Ishikawa (cell line): ENCODE data around the gene COL28A1.

Source experiments
- CEBPB ChIP-seq: IDR thresholded peaks from 2 replicates; pipeline ENCODE4 v1.6.1; 2012
- CREB1 ChIP-seq: IDR thresholded peaks from 2 replicates; pipeline ENCODE4 v1.6.1; 2012; ENCODE audit warnings: low read depth
- EGR1 ChIP-seq: IDR thresholded peaks from 2 replicates; pipeline ENCODE4 v1.6.1; 2012
- EP300 ChIP-seq: IDR thresholded peaks from 2 replicates; pipeline ENCODE4 v1.6.1; 2012; ENCODE audit warnings: borderline replicate concordance
- FOXM1 ChIP-seq: IDR thresholded peaks from 2 replicates; pipeline ENCODE4 v1.6.1; 2012; ENCODE audit warnings: low read depth, borderline replicate concordance
- NFIC ChIP-seq: IDR thresholded peaks from 2 replicates; pipeline ENCODE4 v1.6.1; 2012
- RAD21 ChIP-seq: IDR thresholded peaks from 2 replicates; pipeline ENCODE4 v1.6.1; 2012; ENCODE audit warnings: low read depth
- TAF1 ChIP-seq: IDR thresholded peaks from 2 replicates; pipeline ENCODE4 v1.6.1; 2012; ENCODE audit warnings: low read depth, mild to moderate bottlenecking
- TCF12 ChIP-seq: IDR thresholded peaks from 2 replicates; pipeline ENCODE4 v1.6.1; 2012; ENCODE audit warnings: low read depth
- TEAD4 ChIP-seq: IDR thresholded peaks from 2 replicates; pipeline ENCODE4 v1.6.1; 2012
- YY1 ChIP-seq: IDR thresholded peaks from 2 replicates; pipeline ENCODE4 v1.6.1; 2012; ENCODE audit warnings: low read depth
- ZBTB7A ChIP-seq: IDR thresholded peaks from 2 replicates; pipeline ENCODE4 v1.6.1; 2012; ENCODE audit warnings: low read depth
- TF ChIP-seq, protein P1 (sequence below): IDR thresholded peaks from 2 replicates; pipeline ENCODE4 v1.6.1; 2012
- TF ChIP-seq, protein P2 (sequence below): IDR thresholded peaks from 2 replicates; pipeline ENCODE4 v1.6.1; 2012; ENCODE audit warnings: low read depth, mild to moderate bottlenecking
- TF ChIP-seq, protein P3 (sequence below): IDR thresholded peaks from 2 replicates; pipeline ENCODE4 v1.6.1; 2012

The COL28A1 gene

DNA sequence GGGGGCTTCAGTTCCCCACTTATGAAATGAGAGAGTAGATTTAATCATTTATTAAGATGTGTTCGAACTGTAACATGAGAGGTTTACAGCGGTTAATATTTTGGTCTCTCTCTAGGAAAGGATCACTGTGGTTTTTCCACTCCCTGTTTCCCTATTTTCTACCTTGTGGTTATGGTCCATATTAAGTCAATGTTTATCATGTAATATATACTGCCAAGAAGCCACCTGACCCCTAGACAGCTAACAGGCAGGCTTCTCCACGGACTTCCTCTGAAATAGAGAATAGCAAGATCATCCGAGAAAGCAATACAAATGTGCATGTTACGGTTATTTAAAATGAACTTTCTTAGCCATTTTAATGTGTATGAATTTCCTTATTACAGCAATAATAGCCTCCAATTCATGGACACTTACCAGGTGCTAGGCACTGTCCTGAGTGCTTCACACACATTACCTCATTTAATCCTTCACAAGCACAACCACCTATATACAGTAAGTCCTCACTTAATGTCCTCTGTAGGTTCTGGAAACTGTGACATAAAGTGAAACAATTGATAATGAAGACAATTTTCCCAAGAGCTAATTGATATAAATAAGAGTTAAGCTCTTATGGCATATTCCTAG, 835 bp upstream of the COL28A1 start:
- no peak for TF ChIP-seq EGR1
- TF ChIP-seq FOXM1, result no peak
- TF ChIP-seq, protein P1, sequence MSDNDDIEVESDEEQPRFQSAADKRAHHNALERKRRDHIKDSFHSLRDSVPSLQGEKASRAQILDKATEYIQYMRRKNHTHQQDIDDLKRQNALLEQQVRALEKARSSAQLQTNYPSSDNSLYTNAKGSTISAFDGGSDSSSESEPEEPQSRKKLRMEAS, result no peak
- TF ChIP-seq ZBTB7A, result no peak
- no peak for TF ChIP-seq NFIC
- TF ChIP-seq TEAD4, result no peak
- TF ChIP-seq, protein P2, sequence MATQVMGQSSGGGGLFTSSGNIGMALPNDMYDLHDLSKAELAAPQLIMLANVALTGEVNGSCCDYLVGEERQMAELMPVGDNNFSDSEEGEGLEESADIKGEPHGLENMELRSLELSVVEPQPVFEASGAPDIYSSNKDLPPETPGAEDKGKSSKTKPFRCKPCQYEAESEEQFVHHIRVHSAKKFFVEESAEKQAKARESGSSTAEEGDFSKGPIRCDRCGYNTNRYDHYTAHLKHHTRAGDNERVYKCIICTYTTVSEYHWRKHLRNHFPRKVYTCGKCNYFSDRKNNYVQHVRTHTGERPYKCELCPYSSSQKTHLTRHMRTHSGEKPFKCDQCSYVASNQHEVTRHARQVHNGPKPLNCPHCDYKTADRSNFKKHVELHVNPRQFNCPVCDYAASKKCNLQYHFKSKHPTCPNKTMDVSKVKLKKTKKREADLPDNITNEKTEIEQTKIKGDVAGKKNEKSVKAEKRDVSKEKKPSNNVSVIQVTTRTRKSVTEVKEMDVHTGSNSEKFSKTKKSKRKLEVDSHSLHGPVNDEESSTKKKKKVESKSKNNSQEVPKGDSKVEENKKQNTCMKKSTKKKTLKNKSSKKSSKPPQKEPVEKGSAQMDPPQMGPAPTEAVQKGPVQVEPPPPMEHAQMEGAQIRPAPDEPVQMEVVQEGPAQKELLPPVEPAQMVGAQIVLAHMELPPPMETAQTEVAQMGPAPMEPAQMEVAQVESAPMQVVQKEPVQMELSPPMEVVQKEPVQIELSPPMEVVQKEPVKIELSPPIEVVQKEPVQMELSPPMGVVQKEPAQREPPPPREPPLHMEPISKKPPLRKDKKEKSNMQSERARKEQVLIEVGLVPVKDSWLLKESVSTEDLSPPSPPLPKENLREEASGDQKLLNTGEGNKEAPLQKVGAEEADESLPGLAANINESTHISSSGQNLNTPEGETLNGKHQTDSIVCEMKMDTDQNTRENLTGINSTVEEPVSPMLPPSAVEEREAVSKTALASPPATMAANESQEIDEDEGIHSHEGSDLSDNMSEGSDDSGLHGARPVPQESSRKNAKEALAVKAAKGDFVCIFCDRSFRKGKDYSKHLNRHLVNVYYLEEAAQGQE, result no peak
- no peak for TF ChIP-seq CEBPB
- no peak for TF ChIP-seq RAD21
- TF ChIP-seq TCF12, result no peak
- no peak for TF ChIP-seq YY1
- TF ChIP-seq, protein P3, sequence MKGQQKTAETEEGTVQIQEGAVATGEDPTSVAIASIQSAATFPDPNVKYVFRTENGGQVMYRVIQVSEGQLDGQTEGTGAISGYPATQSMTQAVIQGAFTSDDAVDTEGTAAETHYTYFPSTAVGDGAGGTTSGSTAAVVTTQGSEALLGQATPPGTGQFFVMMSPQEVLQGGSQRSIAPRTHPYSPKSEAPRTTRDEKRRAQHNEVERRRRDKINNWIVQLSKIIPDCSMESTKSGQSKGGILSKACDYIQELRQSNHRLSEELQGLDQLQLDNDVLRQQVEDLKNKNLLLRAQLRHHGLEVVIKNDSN, result no peak

DNA sequence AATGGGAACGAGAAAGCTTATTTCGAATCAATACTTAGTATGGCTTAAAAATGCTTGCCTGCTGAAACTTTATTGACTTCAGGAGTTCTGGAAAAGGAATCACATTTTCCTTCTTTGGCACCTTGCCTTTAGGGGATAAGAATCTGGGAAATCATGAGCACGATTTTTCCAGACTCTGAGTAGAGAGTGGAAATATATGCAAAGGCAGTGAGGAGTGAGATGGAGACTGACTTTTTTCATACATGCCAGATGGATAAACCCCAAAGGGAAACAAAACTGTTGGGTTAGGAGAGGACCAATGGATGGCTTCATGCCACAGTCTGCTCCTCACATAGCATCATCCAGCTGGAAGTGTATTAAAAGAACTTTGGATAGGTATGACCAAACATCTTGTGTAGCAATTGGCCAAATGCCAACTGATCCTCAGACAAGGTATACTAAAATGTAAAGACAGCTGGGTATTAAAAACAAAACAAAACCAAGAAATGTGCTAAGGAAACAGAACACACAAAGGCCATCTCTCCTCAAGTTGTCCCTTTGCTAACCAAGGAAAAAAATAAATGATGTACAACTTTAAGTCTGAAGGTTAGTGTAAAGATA, 1.7 kb downstream of the COL28A1 start:
- TF ChIP-seq EP300 (no peak), CEBPB (no peak), YY1 (no peak), CREB1 (no peak), TCF12 (no peak), TAF1 (no peak), EGR1 (no peak), NFIC (no peak), FOXM1 (no peak), ZBTB7A (no peak), TEAD4 (no peak), RAD21 (no peak)
- TF ChIP-seq, protein P2, result no peak
- TF ChIP-seq, protein P1, result no peak
- TF ChIP-seq, protein P3, result no peak

DNA sequence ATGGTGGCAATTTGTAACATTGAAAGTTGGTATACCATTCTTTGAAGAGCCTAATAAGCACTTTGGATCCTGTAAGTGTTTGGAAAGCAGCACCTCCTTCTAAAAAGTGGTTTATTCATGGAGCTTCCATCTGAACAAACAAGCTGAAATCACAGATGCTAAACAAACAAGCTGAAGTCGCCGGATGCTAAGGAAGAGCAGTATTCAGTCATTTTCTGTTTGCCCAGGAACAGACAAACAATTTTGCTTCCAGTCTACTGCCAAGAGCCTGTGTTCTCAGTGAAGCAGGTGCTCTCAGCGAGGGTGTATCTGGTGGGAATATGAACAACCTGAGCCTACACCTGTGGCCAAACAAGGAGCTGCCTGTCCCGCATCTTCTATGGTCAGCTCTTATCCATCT, 6.3 kb downstream of the COL28A1 start:
- TF ChIP-seq, protein P2, result no peak
- TF ChIP-seq TCF12 (no peak), FOXM1 (no peak), RAD21 (no peak), CEBPB (no peak), CREB1 (no peak), ZBTB7A (no peak), NFIC (no peak), TAF1 (no peak)
- TF ChIP-seq, protein P3, result no peak

DNA sequence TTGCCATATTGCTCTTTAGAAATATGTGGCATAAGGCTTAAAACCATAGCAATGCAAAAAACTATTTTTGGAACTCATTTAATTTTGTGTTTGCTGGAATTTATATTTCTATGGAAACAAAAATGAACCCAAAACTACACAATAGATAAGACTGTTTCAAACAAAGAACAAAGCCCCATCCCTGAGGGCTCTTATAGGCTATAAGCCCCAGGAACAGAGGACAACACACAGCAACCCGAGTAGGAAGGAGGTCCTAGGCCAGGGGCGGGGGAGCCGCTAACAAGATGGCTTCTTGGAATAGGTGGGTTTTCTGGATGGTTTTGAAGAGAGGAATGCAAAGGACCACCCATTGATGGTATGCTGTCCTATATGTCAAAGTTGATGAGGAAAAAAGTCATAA, 8.6 kb downstream of the COL28A1 start:
- TF ChIP-seq NFIC (no peak), RAD21 (no peak), YY1 (no peak), TAF1 (no peak), EGR1 (no peak), ZBTB7A (no peak), CREB1 (no peak), EP300 (no peak), FOXM1 (no peak), CEBPB (no peak), TCF12 (no peak), TEAD4 (no peak)
- TF ChIP-seq, protein P1, result no peak
- TF ChIP-seq, protein P3, result no peak
- TF ChIP-seq, protein P2, result no peak
